HS-5 (cell line): ENCODE results near the gene SSU72.

ENCODE experiments used
- DNase-seq: peaks from one replicate; pipeline ENCODE4 v3.0.0-alpha.2; 2012; ENCODE audit warnings: low read depth

Gene SSU72

DNA sequence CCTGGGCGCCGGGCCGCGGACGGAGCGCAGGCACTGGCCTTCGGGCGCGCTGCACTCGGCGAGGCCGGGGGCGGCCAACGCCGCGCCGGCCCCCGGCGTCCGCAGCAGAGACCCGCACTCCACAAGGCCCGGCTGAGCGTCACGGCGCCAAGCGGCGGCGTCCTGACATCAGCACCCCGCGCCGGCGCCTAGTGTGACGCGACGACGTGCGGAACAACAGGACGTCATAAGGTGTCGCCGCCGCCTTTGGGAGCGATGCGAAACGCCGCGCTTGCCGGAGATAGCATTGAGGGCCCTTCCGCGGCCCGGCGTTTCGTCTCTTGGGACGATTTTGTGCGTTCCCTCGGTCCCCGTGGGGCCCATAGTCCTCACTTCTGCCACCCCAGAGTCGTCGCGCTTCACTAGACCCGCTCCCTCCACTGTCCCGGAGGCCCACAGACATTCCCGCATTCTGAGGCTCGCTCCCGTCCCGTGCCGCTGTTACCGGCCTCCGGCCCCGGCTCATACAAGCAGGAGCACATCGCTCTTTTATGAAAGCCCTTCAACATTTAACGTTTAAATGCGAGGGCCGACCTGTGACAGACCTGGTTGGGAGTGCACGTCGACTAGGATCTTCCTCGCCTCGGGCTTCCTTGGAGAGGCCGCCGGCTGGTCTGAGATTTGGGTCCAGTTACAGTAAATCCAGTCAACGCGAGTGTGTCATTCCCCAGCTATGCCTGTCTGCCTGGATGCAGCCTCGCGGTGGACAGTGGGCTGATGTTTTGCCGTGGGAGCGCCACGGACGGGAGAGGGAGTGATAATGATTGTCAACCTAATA, at the start of gene SSU72:
SSU72 (minus strand) TSS at position 143 of the 817 bp plus-strand sequence. CDS start 306 bp downstream, outside the sequence.
- peak; percentile 56 for DNase-seq

DNA sequence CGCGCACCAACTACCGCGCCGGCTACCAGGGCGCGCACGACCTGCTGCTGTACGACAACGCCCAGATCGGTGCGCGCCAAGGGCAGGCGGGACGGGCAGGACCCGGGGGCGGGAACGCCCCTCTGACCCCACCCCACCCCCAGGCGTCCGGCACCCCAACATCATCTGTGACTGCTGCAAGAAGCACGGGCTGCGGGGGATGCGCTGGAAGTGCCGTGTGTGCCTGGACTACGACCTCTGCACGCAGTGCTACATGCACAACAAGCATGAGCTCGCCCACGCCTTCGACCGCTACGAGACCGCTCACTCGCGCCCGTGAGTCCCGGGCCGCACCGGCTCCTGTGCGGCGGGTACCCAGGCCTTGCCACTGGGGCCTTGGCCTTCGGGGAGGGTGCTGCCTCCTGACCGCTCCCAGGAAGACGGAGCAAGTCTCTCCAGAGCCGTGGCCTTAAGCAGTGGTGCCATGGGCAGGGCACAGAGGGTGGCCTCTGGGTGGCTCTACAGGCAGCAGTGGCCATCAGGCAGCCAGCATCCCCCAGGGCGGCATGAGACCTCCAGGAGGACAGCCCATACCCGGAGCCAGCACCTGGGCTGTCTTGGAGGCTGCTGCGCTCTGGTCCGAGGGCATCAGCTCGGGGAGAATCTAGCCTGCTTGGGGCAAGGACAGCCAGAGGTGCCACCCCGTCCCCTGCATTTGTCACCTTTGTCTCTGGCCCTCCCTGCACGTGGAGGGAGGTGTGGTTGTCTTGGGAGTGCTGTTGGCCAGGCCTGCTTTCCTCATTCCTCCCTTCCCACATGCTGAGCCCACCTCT, 49.2 kb upstream of the SSU72 start:
- DNase-seq, result no peak

DNA sequence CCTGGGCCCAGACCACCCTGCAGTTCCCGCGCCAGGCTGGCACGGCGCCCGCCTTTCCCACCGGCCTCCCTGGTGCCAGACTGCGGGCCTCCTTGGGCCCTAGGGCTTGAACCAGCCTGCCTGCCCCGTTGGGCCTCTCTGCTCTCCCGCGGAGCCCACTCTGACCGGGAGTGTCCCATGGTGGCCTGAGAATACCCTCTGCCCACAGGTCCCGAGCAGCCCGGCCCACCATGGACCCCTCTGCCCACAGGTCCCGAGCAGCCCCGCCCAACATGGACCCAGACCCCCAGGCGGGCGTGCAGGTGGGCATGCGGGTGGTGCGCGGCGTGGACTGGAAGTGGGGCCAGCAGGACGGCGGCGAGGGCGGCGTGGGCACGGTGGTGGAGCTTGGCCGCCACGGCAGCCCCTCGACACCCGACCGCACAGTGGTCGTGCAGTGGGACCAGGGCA, 48.5 kb upstream of the SSU72 start:
- no peak for DNase-seq

DNA sequence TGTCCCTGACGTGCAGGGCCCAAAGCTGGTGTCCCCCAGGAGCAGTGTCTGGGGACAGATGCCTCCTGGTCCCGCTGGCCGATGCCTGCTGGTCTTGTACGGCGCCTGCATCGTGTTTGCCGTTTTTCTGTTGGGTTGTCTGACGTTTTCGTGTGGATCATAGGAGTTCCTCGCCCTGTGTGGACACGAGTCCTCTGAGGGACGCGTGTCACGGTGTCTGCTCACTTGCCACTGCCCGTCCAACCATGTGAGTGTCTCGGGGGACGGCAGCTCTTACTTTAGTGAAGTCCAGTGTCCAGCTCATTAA, 48.1 kb upstream of the SSU72 start:
- no peak for DNase-seq

DNA sequence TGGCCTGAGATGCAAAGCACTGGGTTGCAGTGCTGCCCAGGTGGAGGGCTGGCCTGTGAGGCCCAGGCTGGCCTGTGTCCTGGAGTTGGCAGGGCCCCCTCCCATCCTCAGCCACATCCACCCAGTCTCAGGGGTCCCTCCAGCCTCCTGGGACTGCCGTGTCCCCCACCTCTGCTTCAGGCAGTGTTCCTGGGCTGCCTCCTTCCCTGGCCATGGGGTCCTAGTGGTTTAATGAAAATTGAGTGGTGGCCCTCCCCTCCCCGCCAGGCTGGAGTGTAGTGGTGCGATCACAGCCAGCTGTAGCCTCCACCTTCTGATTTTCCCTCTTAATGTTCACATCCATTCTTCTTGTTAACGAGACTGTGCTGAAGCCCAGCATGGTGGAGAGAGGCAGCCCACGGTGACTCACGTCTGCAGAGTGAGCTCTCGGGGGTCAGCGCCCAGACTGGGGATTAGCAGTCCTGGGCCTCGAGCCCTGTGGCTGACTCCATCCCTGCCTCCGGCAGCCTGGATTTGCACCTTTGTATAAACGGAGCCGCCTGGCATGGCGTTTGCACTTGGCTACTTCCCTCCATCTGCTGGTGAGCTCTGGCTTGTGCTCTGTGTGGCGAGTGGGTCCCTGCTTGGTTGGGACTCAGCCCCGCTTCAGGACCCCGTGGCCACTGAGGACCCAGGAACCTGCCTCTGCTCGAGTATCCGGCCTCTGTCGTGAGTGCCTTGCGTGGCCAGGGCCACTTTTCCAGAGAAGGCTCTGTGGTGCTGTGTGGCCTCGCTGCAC, 47.5 kb upstream of the SSU72 start:
- DNase-seq, result no peak

DNA sequence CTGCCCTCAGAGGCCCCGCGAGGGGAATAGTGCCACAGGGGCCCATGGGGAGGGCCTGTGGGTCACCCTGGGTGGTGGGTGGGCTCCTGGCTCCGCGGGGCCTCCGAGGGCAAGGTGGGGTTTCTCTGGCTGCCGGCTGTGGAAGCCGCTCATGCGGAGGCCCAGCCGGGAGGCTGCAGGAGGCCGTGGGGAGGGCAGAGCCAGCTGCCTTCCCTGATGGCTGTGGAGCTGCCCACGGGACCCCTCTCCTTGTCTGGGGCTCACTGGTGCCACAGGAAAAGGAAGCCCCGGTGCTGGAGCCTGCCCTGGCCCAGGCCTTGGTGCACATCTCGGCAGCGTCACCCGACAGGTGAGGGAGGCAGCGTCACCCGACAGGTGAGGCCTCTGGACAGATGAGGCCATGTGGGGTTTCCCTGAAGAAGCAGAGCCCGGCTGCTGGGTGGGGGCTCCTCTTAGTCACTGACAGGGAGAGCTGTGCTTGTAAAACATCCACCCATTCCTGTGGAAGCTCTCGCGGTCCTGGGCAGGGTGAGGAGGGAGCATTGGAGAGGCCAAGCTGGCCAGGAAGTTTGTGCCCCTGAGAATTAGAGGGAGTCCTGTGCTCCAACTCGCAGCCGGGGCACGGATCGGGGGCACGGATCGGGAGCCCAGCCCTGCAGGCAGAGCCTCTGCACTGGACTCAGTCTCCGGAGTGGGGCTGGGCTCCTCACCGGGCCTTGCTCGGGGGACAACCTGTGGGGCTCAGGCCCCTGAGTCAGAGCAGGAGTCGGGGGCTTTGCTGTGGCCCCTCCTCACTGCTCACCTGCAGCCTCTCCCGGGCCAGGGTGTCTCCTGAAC, 46.7 kb upstream of the SSU72 start:
- no peak for DNase-seq

DNA sequence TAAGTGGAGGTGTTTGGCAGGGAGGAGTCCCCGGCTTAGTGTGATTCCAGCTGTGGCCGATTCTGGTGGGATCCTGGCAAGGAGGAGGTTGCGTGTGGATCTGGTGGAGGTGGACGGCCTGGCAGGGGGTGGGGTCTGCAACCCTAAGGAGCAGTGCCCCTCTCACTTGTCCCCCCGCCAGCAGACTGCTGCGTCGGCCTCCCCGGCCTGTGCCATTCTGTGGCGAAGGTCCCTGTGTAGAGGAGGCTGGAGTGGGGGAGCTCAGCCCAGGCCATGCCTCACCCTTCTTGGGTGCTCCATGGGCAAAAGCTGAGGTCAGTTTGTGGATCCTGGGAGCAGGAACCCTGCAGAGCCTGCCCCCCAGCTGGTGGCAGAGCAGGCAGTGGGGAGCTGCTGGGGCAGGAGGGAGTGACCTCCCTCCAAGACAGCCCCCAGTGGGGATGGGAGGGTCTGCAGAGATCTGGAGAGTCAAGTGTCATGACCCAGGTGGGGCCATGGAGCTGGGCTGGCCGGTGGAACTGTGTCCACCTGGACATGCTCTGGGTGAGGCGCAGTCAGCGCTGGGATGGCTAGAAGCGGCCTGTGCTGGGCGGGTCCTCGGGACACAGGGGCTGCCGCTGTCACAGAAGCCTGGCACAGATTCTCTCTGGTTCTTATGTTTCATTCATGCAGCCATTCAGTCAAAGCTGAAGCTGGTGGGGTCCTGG, 45.9 kb upstream of the SSU72 start:
- DNase-seq, result no peak

DNA sequence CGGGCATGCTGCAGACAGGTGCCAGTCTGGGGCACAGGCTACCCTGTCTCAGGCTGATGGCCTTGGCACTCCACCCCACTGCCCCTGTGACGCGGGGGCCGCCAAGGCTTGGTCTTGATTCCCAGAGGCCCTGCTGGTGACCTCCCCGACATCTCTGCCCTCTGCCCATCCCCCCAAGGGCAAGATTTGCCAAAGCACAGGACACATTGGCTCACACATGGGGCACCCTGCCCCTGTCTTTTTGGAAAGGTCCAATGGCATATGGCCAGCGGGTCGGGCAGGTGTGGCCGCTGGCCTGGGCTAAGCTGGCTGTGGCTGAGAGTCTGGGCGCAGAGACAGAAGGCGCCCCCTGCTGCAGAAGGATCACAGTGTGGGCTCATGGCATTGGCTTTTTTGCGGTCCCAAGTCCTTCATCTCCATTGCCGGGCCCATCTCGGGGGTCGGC, 45.3 kb upstream of the SSU72 start:
- no peak for DNase-seq

DNA sequence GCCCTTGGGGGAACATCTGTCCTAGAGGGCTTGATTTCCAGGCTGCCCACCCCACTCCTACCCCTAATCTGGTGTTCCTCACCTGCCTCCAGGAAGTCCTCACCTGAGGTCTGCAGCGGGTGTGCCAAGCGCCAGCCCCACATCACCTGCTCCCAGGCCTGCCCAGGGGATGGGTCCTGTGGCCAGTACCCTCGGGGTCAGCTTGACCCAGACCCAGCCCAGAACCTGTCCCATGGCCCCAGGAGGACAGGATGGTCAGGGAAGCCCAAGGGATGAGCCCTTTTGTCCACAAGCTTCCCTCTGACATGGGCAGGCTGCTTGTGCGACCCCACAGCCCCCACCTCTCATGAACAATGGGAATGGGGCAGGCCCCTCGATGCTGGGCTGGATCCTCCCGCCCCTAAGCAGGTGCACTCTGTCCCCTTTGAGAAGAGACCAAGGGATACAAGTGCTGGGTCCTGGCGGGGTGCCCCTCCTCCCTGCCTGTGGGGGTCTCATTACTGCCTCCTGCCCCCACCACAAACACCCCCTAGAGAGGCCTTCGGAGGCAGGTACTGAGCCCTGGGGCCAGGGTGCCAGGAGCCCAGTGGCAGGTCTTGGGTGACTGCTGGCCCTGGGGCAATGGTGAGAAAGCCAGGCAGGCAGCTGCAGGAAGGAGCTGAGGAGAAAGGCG, 43.9 kb upstream of the SSU72 start:
- DNase-seq, result no peak

DNA sequence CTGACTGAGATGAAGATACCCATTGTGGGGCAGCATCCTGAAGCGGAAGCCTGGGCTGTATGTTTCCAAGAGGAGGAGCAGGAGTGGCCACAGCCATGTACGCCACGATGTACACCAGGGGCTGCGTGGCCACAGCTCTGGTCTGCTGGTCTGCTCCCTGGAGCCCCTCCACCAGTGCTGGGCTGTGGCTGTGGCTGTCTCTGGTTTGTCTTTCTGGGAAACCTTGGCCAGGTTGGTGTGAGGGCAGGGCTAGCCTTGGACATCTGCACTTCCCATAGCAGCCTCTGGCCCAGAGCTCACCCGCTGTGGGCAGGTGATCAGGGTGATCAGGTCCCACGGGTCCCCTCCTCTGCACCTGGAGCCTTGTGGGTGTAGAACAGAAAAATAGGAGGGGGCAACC, 43.3 kb upstream of the SSU72 start:
- no peak for DNase-seq

DNA sequence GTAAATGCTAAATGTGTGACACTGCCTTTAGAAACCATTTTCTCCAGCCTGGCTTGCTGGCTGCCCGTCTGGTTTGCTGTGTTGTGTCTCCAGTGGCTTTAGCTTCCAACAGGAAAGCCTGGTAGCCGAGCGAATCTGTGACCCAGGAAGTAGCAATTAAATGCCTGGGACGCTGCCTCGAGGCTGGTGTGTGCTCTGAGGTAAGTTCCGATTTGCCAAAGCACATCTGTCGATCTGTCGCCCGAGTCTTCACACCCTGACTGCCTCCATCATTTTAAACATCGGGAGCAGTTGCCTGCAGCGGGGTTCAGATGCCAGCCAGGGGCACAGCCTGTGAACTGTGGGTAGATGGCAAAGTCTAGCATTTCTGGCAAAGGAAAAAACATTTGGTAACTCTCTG, 42.9 kb upstream of the SSU72 start:
- DNase-seq, result no peak

DNA sequence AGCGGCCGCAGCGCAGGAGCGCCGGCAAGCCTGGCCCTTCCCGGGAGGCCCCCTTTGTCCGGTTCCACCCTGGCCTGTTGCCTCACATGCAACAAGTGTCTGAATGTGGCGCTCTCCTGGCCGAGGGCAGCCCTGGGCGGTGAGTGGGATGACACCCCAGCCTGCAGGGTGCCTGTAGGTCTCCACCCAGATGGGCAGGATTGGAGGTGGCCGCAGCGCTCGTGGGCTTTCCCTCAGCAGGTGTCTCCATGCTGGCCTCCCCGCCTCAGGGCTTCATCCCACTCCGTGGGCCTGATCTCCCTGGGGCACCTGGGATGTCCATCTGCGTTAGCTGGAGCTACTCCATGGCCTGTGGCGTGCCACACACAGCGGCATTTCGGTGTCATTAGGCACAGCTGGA, 42.2 kb upstream of the SSU72 start:
- DNase-seq, result no peak

DNA sequence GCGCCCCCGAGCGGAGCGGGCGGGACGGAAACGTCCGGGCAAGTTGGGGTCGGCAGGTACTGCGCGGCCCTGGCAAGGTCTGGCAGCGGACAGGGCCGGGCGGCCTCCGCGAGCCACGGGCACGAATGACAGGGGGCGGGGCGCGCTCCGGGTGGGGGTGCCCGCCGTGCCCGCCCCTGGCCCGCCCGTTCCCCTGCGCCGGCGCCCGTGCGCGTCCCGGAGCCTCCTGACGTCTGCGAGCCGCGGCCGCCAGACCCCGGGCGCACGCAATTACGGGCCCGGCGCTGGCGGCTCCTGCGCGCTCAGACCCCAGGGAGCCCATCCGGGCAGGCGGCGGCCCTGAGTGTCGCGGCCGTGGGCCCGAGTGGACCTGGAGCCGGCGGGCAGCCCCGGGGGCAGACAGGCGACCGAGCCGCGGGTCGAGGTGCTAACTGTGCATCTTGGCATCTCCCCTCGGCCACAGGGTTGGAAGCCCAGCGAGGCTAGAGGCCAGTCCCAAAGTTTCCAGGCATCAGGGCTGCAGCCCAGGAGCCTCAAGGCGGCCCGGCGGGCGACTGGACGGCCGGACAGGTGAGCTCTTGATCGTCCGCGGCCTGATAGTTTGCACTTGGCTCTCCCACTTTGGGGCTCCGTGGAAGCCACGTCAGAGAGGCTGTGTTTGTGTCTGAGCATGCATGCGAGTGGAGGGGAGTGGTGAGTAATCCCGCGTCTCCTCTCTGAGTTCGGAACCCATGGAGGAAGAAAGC, 41.6 kb upstream of the SSU72 start:
- DNase-seq, result no peak

DNA sequence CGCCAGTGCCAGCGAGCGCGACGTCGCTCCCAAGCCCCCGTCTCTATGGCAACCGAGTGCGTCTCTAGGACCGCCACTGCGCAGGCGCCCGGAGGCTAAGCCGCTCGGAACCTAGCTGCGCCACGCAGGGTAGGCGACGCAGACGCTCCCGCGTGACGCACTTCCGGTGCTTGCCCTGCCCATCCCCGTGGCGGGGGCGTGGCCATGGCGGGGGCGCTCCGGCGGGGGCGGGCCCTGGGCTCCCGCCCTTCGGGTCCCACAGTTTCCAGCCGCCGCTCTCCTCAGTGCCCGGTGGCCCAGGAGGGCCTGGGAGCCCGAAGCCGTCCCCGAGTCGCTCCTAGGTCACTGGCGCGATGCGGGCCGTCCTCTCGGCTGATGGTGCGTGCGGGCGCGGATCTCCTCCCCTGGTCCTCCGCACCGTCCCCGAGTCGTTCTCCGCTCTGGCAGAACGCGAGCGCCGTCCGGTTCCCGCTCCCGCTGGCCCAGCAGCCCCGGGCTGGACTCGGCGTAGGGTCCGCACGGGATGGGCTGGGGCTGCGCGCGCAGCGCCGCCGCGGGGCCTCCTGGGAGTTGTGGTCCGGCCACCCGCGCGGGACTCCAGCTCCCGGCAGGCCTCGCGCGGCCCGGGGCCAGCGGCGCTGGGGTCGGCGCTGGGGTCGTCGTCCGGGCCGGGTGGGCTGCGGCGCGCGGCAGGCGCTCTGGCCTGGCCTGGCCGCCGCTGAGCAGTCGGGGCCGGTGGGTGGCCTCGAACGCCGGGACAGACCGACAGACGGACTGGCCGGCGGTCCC, 40.8 kb upstream of the SSU72 start, which contains the start of gene MIB2:
MIB2 (plus strand) TSS at position 245 of the 789 bp plus-strand sequence. CDS start 7,953 bp downstream, outside the sequence.
- DNase-seq, result peak; percentile 80

DNA sequence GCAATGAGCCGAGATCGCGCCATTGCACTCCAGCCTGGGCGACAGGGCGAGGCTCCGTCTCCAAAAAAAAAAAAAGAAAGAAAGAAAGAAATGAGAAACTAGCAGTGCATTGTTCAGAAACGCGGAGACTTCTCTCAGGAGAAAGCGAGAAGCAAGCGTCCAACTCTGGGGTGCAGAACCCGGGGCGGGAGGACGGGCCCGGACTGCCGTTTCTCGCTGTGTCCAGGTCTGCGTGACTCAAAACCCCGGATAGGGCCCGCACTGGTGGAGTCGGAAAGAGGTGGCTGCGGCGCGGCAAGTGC, 40.2 kb upstream of the SSU72 start:
- no peak for DNase-seq

DNA sequence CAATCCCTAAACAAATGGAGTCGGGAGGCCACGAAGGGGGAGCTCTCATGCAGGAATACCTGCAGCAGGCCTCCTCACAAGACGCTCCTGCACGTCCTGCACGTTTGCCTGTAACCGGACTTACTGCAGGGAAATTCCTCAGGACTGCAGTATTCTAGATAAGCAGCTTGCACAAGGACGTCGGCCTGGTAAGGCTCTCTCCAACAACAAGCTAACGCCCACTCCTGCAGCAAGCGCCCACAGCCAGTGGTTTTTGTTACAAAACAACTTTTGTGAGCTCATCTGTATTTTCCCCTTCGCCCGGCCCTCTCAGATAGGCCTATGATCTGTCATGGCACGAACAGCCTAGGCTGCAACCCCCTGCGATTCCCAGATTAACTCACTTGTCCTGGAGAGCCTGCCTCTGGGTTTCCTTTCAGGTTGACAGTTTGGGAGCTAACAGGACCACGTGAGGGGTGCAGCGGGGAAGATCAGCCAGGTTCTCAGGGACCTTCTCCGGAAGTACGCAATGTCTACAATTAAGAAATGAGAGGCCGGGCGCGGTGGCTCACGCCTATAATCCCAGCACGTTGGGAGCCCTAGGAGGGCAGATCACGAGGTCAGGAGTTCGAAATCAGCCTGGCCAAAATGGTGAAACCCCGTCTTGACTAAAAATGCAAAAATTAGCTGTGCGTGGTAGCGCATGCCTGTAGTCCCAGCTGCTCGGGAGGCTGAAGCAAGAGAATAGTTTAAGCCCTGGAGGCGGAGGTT, 39.7 kb upstream of the SSU72 start:
- DNase-seq, result no peak

DNA sequence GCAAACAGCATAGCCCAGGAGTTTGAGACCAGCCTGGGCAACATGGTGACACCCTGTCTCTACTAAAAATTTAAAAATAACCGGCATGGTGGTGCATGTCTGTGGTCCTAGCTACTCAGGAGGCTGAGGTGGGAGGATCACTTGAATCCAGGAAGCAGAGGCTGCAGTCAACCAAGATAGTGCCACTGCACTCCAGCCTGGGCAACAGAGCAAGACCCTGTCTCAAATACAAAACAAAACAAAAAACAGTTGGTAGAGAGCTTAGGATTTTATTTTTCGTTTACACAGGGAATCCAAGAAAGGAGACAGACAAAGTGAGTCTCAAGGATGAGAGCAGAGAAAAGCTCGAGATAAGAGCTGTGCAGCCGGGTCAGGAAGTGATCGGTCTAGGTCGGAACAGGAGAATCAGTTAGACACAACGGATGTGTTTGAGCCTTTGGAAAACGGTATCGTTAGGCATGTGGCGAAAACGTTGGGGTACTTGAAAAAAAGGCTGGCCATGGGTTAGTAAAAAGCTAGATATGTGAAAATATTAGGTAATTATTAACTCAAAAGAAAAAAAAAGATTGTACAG, 38.9 kb upstream of the SSU72 start:
- no peak for DNase-seq

DNA sequence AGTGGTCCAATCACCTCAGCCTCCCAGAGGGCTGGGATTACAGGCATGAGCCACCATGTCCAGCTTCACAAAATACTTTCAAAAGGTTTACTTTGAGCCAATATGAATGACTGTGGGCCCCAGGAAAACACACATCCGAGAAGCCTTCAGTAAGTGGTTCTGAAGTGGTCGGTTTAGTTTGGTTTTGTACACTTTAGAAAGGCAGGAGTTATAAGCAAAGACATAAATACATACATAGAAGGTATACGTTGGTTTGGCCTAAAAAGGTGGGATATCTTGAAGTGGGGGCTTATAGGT, 37.4 kb upstream of the SSU72 start:
- no peak for DNase-seq
